Activated CD8-positive, alpha-beta memory T cell treated with anti-CD3 and anti-CD28 coated beads for 24 hours (primary cell): ENCODE data around the gene ARHGAP25.

Source experiments
- DNase-seq: peaks from one replicate; pipeline ENCODE4 v3.0.0-alpha.2; 2020

ARHGAP25 gene

GRCh38 chr2:68768461-68768860 is 33.9 kb downstream of the ARHGAP25 start:
- DNase-seq = no peak

- DNase-seq = no peak
Observed at GRCh38 chr2:68768951-68769350, 34.3 kb downstream of the ARHGAP25 start.

GRCh38 chr2:68769586-68770270 is 35.1 kb downstream of the ARHGAP25 start:
- DNase-seq = no peak

GRCh38 chr2:68770271-68771111 is 35.9 kb downstream of the ARHGAP25 start:
- DNase-seq = no peak

- no peak for DNase-seq
Observed at GRCh38 chr2:68771211-68771751, 36.7 kb downstream of the ARHGAP25 start.

- DNase-seq = no peak
Observed at GRCh38 chr2:68772109-68772508, 37.5 kb downstream of the ARHGAP25 start.

- DNase-seq = peak; percentile 83
Observed at GRCh38 chr2:68774569-68775271, 40.1 kb downstream of the ARHGAP25 start.

GRCh38 chr2:68775272-68775842 is 40.7 kb downstream of the ARHGAP25 start:
- DNase-seq = no peak

- DNase-seq = no peak
Observed at GRCh38 chr2:68776124-68776523, 41.5 kb downstream of the ARHGAP25 start.

- DNase-seq = no peak
Observed at GRCh38 chr2:68779595-68779994, 45.0 kb downstream of the ARHGAP25 start.

GRCh38 chr2:68784188-68784587 is 49.6 kb downstream of the ARHGAP25 start:
- no peak for DNase-seq

- DNase-seq = no peak
Observed at GRCh38 chr2:68784915-68785314, 50.3 kb downstream of the ARHGAP25 start.

GRCh38 chr2:68787356-68787755 is 52.7 kb downstream of the ARHGAP25 start:
- DNase-seq = no peak

GRCh38 chr2:68789603-68790002 is 55.0 kb downstream of the ARHGAP25 start:
- no peak for DNase-seq

- DNase-seq = no peak
Observed at GRCh38 chr2:68790600-68790999, 56.0 kb downstream of the ARHGAP25 start.

- no peak for DNase-seq
Observed at GRCh38 chr2:68791914-68792313, 57.3 kb downstream of the ARHGAP25 start.

- no peak for DNase-seq
Observed at GRCh38 chr2:68792751-68793150, 58.1 kb downstream of the ARHGAP25 start.

GRCh38 chr2:68796295-68796905 is 61.8 kb downstream of the ARHGAP25 start:
- no peak for DNase-seq

- DNase-seq = no peak
Observed at GRCh38 chr2:68798569-68798968, 64.0 kb downstream of the ARHGAP25 start.

GRCh38 chr2:68799140-68800026 is 64.8 kb downstream of the ARHGAP25 start:
- DNase-seq = no peak

- DNase-seq = no peak
Observed at GRCh38 chr2:68800027-68800401, 65.4 kb downstream of the ARHGAP25 start.

- DNase-seq = no peak
Observed at GRCh38 chr2:68800517-68800916, 65.9 kb downstream of the ARHGAP25 start.
